ENCODE measurements around the gene OR9G1.

GRCh38 chr11:56698795-56699194 is at the start of gene OR9G1:
- TF ChIP-seq POLR2A (IDR thresholded peaks at IDR 0.05) (no peak), CTCF (IDR thresholded peaks at IDR 0.05 in 8 of 11, conservative IDR thresholded peaks at IDR 0.05 in 3 of 11) (no peak), POLR2AphosphoS5 (IDR thresholded peaks at IDR 0.05) (no peak)
